CD8-positive, alpha-beta memory T cell (primary cell): ENCODE measurements around the gene SPI1. TPM values are rescaled to one million over a fixed set of nuclear protein-coding genes. Genes with fewer than 3 reads are reported as not detected.

Source experiments
- CTCF ChIA-PET: fragments of 350-600 bp; sonication (Branson Sonifier 250); formaldehyde crosslinking; loops from one replicate; lab custom pipeline; 2021; ENCODE audit warnings: antibody characterized with exemption; lab: Charles Lee
- POLR2A ChIA-PET: fragments of 350-600 bp; sonication (Branson Sonifier 250); formaldehyde crosslinking; loops from one replicate; lab custom pipeline; 2021; ENCODE audit warnings: antibody characterized with exemption; lab: Charles Lee
- DNase-seq, 5 donors: peaks; one replicate each; pipeline versions ENCODE4 v3.0.0 to v3.0.0-alpha.2; 2020 to 2022; ENCODE audit warnings: mixed read lengths in 1 of 5
- H3K27ac ChIP-seq: one replicate; pipeline ENCODE4 v1.7.0; 2013; ENCODE audit warnings: low read depth, mild to moderate bottlenecking, low read length, moderate library complexity
- H3K27me3 ChIP-seq: 2 replicates; pipeline ENCODE4 v1.7.0; 2013; ENCODE audit warnings: low read length, mild to moderate bottlenecking; ENCODE audit not compliant: insufficient read depth, poor library complexity, severe bottlenecking
- H3K36me3 ChIP-seq: 2 replicates; pipeline ENCODE4 v1.7.0; 2013; ENCODE audit warnings: mild to moderate bottlenecking, low read length, moderate library complexity; ENCODE audit not compliant: insufficient read depth
- H3K4me1 ChIP-seq: 2 replicates; pipeline ENCODE4 v1.7.0; 2013; ENCODE audit warnings: mild to moderate bottlenecking, low read length, moderate library complexity; ENCODE audit not compliant: insufficient read depth
- H3K4me3 ChIP-seq: 2 replicates; pipeline ENCODE4 v1.7.0; 2013; ENCODE audit warnings: mild to moderate bottlenecking, low read length
- H3K9me3 ChIP-seq: 2 replicates; pipeline ENCODE4 v1.7.0; 2013; ENCODE audit warnings: mild to moderate bottlenecking, low read length
- H3K27ac Mint-ChIP-seq, 8 donors: one replicate each; pipeline ENCODE4 v1.8.0; 2020 to 2021; ENCODE audit warnings: mixed read lengths in 8 of 8, mild to moderate bottlenecking in 6 of 8, inconsistent platforms in 3 of 8, moderate library complexity in 3 of 8
- H3K27me3 Mint-ChIP-seq, 2 donors: one replicate each; pipeline ENCODE4 v1.8.0; 2020 to 2021; ENCODE audit warnings: mixed read lengths in 2 of 2, mild to moderate bottlenecking in 1 of 2, moderate library complexity in 1 of 2
- H3K36me3 Mint-ChIP-seq, 3 donors: one replicate each; pipeline ENCODE4 v1.8.0; 2020 to 2021; ENCODE audit warnings: mixed read lengths in 3 of 3, inconsistent platforms in 1 of 3, mild to moderate bottlenecking in 1 of 3
- H3K4me1 Mint-ChIP-seq, 3 donors: one replicate each; pipeline ENCODE4 v1.8.0; 2020 to 2021; ENCODE audit warnings: mixed read lengths in 3 of 3, inconsistent platforms in 1 of 3, mild to moderate bottlenecking in 1 of 3
- H3K4me3 Mint-ChIP-seq, 7 donors: one replicate each; pipeline ENCODE4 v1.8.0; 2020 to 2021; ENCODE audit warnings: mixed read lengths in 7 of 7, mild to moderate bottlenecking in 6 of 7, moderate library complexity in 4 of 7, inconsistent platforms in 2 of 7
- H3K9me3 Mint-ChIP-seq, 5 donors: one replicate each; pipeline ENCODE4 v1.8.0; 2020 to 2022; ENCODE audit warnings: mixed read lengths in 5 of 5, mild to moderate bottlenecking in 3 of 5, moderate library complexity in 2 of 5, inconsistent platforms in 1 of 5
- polyA plus RNA-seq: library from polyadenylated mRNA; unstranded; fragments of 300-500 nt; fragmentation: Illumina TruSeq; gene quantifications from one replicate; pipeline ENCODE4 v1.2.3, GENCODE V29; 2021
- total RNA-seq, 2 experiments: library from RNA; stranded (reverse); gene quantifications; one replicate each; pipeline ENCODE4 v1.2.3, GENCODE V29; 2021

Gene SPI1
- total and polyA plus RNA-seq, 3 experiments from 2014 or later: 1.8 to 2.0 TPM; not detected in 1

DNA sequence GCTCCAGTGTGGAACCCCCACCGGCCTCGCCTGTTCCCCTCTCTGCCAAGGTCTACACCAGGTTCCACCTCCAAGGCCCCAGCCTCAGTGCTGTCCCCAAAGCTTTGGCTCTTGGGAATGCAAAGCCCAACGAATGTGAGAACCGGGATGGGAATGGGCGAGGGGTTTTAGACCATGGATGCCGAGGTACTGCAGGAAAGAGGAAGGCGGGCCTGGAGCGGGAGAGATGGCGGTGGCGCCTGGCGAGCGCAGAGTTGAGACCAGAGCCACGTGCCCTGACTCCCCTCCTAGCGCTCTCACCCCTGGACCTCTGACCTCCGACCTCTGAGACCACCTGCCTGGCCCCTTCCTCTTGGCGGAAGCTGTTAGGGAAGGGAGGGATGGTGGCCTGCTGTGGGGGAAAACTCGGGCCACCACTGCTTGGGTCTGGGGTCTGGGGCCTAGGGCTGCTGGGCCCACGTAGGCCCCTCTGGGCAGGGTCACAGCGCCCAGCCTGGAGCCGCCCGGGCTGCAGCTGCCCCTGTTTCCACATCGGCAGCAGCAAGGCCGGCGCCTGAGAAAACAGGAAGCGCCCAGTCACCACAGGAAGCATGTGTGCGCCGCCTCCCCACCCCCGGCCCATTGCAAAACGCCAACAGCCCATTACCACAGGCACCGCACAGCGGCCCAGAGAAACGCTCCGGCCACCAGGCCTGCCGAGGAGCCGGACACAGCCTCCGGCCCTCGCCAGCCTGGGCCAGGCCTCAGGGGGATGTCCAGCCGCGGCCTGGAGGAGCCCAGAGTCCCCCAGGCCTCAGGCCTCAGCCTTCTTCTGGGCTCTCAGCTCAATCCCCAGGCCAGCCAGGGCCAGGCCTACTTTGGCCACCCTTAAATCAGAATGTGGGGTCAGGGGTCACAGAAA, 16.2 kb upstream of the SPI1 start:
- Histone ChIP-seq H3K9me3 (no peaks in the 10 kb centered on the region), H3K27ac (peak overlapping the region; percentile 79), H3K27me3 (no peaks in the 10 kb centered on the region), H3K4me1 (peaks cover 42% of the 10 kb centered on the region), H3K4me3 (peak overlapping the region; percentile 68), H3K36me3 (no peaks in the 10 kb centered on the region)
- Mint-ChIP-seq H3K9me3 (no peaks in the 10 kb centered on the region), H3K36me3 (no peaks in the 10 kb centered on the region), H3K4me3 (peak overlapping the region; percentile 48 to 74 (median 68)), H3K27ac (peak overlapping the region; percentile 77 to 93 (median 85)), H3K4me1 (peaks cover 40 to 75% (median 55%) of the 10 kb centered on the region in 3 donors), H3K27me3 (no peaks in the 10 kb centered on the region)
- peak; percentile 31 to 73 (median 40) for DNase-seq
- ChIA-PET CTCF (interaction anchor here (1.3 to 10.0 kb wide), 3 partner anchors 14 to 22 kb away, joined by 3 to 106 read pairs (median 7); partner anchors contain the start of gene SLC39A13), POLR2A (interaction anchor here (0.8 kb wide), 1 partner anchor 21 kb away, joined by 3 read pairs; no protein-coding TSS in a partner anchor)

DNA sequence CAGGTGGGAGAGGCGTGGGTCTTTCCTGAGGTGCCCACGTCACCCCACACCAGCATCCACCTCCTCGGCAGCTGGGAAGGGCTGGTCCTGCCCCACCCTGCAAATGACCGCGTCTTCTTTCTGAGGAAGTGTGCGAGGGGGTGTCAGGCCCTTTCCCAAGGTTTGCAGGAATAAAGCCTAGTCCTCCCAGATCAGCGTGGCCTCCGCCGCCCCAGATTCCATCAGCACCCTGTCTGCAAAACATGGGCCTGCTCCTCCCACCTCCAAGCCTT, 15.6 kb upstream of the SPI1 start:
- no peaks in the 10 kb centered on the region for H3K27me3 ChIP-seq
- Mint-ChIP-seq H3K4me3 (peak overlapping the region in 4 of 7 donors; percentile 66 to 70 (median 68)), H3K9me3 (no peaks in the 10 kb centered on the region), H3K27me3 (no peaks in the 10 kb centered on the region), H3K36me3 (no peaks in the 10 kb centered on the region), H3K4me1 (peaks cover 43 to 77% (median 57%) of the 10 kb centered on the region in 3 donors), H3K27ac (peak overlapping the region; percentile 38 to 93 (median 85))
- H3K27ac ChIP-seq: peak overlapping the region; percentile 79
- CTCF ChIA-PET: interaction anchor here (1.1 to 10.0 kb wide), 3 partner anchors 15 to 21 kb away, joined by 4 to 106 read pairs (median 7); partner anchors contain the start of gene SLC39A13
- POLR2A ChIA-PET: interaction anchor here (0.8 kb wide), 1 partner anchor 20 kb away, joined by 3 read pairs; no protein-coding TSS in a partner anchor
- peaks cover 45% of the 10 kb centered on the region for H3K4me1 ChIP-seq
- H3K9me3 ChIP-seq: no peaks in the 10 kb centered on the region
- peak overlapping the region; percentile 68 for H3K4me3 ChIP-seq
- H3K36me3 ChIP-seq: no peaks in the 10 kb centered on the region
- no peak for DNase-seq

DNA sequence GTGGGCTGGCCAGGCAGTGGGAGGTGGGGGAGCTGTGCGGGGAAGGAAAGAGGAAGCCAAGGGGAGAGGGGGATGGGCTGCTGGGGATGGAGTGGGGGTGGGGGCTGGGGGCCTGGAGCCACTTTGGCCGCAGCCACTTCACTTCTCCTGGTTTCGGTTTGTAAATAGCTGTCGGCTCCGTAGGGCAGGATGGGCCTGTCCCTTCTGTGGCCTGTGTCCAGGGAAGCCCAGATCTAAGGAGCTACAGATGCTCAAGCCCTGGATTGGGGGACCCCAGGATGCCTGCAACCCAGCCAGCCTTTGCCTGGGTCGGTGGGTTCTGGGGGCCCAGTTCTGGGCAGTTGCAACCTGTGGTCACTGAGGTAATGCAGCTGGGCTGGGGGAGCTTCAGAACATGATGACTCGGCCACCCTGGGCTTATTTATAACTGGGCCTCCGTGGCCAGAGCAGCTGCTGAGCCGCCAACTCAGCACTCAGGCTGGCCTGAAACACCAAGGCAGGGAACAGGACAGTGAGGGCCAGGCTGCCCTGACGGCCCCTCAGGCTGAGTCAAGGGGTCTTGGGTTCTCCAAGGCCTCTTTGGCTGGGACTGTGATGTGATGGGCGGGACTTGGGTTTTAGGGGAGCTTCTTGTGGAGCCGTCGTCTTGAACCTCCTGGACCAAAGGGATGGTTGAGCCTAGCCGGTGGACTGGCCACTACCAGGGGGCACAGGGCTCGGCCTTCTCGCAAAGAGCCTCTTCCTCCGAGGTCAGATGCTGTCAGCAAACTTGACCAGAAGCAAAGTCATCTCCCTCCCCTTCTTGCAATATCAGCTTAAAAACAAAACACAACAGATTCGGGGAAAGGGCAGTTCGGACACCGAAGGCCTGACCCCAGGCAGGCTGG, 15.1 kb upstream of the SPI1 start:
- Mint-ChIP-seq H3K27me3 (no peaks in the 10 kb centered on the region), H3K4me3 (peak overlapping the region in 5 of 7 donors; percentile 27 to 70 (median 67)), H3K27ac (peak overlapping the region in 7 of 8 donors; percentile 29 to 93 (median 80)), H3K9me3 (no peaks in the 10 kb centered on the region), H3K4me1 (peaks cover 44 to 80% (median 63%) of the 10 kb centered on the region in 3 donors), H3K36me3 (no peaks in the 10 kb centered on the region)
- Histone ChIP-seq H3K27ac (peak overlapping the region; percentile 79), H3K36me3 (no peaks in the 10 kb centered on the region), H3K4me1 (peaks cover 47% of the 10 kb centered on the region), H3K27me3 (no peaks in the 10 kb centered on the region), H3K9me3 (no peaks in the 10 kb centered on the region), H3K4me3 (peak overlapping the region; percentile 68)
- CTCF ChIA-PET: interaction anchor here (1.1 to 10.0 kb wide), 4 partner anchors 15 to 20 kb away, joined by 4 to 106 read pairs (median 9); partner anchors contain the start of gene SLC39A13
- no peak for DNase-seq
- POLR2A ChIA-PET: no interaction called here

DNA sequence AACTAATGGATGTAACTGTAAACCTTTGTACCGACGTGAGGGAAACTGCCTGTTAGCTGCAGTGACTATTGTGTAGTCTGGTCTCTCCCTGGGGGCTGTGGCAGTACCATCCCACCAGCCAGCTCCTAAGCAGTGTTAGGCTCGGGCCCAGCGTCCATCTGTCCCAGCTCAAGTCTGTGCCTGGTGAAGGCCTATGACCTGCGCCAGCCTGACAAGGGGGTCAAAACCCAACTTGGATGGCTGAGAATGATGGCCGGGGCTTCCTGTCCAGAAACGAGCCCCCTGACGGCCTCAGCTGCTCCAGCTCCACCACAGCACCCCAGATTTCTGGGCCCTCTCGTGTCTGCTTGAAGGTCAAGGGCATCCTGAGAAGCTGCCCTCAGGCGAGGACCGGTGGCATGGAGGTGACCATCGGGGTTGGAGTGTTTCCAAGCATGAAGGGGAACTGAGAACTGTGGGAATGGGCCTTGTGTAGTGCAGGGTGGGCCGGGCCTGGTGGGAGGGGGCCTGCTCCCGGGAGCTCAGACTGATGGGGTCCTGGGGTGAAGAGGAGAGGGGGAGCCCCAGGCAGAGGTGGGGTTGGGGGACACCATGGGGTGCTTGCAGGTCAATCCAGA, 14.3 kb upstream of the SPI1 start:
- H3K27ac Mint-ChIP-seq: peak overlapping the region in 3 of 8 donors; percentile 10 to 43 (median 17)

DNA sequence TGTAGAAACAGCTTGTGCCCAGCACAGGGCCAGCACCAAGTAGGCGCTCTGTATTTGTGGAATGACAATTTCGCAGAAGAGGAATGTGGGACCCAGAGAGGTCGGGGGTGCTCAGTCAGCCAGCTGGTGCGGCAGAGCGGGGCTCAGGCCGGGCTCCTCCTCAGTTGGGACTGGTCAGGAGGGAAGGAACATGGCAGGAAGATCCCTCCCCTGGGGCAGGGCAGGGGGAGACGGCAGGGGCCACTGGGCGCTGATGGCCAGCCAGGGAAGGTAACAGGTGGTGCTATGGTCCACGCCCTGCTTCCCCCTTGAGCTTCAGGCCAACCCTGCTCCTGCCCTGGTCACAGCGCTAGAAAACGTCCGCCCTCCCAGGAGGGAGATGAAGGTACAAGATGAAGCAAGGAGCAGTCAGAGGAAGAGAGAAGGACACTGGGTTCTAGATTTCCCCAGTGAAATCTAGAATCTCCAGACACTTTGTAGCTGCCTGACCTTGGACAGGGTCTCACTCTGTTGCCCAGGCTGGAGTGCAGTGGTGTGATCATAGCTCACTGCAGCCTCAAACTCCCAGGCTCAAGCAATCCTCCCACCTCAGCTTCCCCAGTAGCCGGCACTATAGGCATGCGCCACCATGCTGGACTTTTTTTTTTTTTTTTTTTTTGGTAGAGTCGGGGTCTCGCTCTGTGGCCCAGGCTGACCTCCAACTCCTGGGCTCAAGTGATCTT, 13.5 kb upstream of the SPI1 start:
- Mint-ChIP-seq H3K4me1 (peaks cover 44 to 77% (median 64%) of the 10 kb centered on the region in 3 donors), H3K36me3 (no peaks in the 10 kb centered on the region), H3K27ac (peak overlapping the region in 3 of 8 donors; percentile 61 to 85 (median 68)), H3K4me3 (peak overlapping the region in 1 of 7 donors; percentile 25), H3K9me3 (no peaks in the 10 kb centered on the region), H3K27me3 (no peaks in the 10 kb centered on the region)
- POLR2A ChIA-PET: no interaction called here
- Histone ChIP-seq H3K4me1 (peaks cover 47% of the 10 kb centered on the region), H3K4me3 (no peak overlapping the region), H3K36me3 (no peaks in the 10 kb centered on the region), H3K27ac (no peak overlapping the region), H3K9me3 (no peaks in the 10 kb centered on the region), H3K27me3 (no peaks in the 10 kb centered on the region)
- no peak for DNase-seq
- CTCF ChIA-PET: interaction anchor here (0.8 to 10.0 kb wide), 6 partner anchors 8 to 62 kb away, joined by 3 to 106 read pairs (median 8); partner anchors contain the start of gene SLC39A13

More for the DNA sequence above, 14.3 kb upstream of the SPI1 start:
- Mint-ChIP-seq H3K36me3 (no peaks in the 10 kb centered on the region), H3K4me3 (peak overlapping the region in 1 of 7 donors; percentile 85), H3K27me3 (no peaks in the 10 kb centered on the region), H3K4me1 (peaks cover 46 to 81% (median 64%) of the 10 kb centered on the region in 3 donors), H3K9me3 (no peaks in the 10 kb centered on the region)
- peaks cover 47% of the 10 kb centered on the region for H3K4me1 ChIP-seq
- no peak for DNase-seq
- POLR2A ChIA-PET: no interaction called here
- H3K27ac ChIP-seq: peak overlapping the region; percentile 79
- H3K9me3 ChIP-seq: no peaks in the 10 kb centered on the region
- H3K36me3 ChIP-seq: no peaks in the 10 kb centered on the region
- no peaks in the 10 kb centered on the region for H3K27me3 ChIP-seq
- CTCF ChIA-PET: interaction anchor here (0.8 to 10.0 kb wide), 6 partner anchors 8 to 61 kb away, joined by 3 to 106 read pairs (median 6); partner anchors contain the start of gene SLC39A13
- no peak overlapping the region for H3K4me3 ChIP-seq

DNA sequence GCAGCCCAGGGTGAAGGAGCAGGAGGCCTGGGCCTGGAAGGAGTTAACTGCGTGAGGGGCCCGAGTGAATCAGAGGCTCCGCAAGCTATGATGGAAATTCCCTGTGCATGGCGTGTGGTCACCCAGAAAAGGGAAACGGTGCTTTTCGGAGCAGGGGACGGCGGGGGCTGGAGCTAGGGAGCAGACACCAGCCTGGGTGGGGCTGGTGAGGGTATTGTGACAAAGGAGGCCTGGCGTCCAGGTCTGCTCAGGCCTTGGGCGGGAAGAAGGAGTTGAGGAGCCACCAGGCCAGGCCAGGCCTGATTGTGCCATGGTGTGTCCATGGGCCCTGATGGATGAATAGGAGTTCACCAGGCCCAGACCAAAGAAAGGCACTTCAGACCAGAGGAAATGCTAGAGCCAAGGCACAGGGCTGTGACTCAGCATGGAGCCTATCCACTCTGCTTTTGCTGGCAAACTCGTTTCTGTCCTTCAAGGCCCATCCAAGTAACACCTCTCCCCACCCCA, 12.8 kb upstream of the SPI1 start:
- no peak for DNase-seq
- H3K36me3 ChIP-seq: no peaks in the 10 kb centered on the region
- H3K4me3 Mint-ChIP-seq: peak overlapping the region in 1 of 7 donors; percentile 68
- CTCF ChIA-PET: interaction anchor here (1.2 to 10.0 kb wide), 3 partner anchors 18 to 21 kb away, joined by 4 to 106 read pairs (median 10); no protein-coding TSS in a partner anchor
- peak overlapping the region in 5 of 8 donors; percentile 47 to 84 (median 70) for H3K27ac Mint-ChIP-seq
- POLR2A ChIA-PET: no interaction called here
- H3K4me3 ChIP-seq: no peak overlapping the region
- H3K4me1 Mint-ChIP-seq: peaks cover 44 to 76% (median 63%) of the 10 kb centered on the region in 3 donors
- H3K27ac ChIP-seq: no peak overlapping the region
- no peaks in the 10 kb centered on the region for H3K27me3 ChIP-seq
- H3K27me3 Mint-ChIP-seq: no peaks in the 10 kb centered on the region
- no peaks in the 10 kb centered on the region for H3K9me3 ChIP-seq
- no peaks in the 10 kb centered on the region for H3K36me3 Mint-ChIP-seq
- H3K4me1 ChIP-seq: peaks cover 47% of the 10 kb centered on the region
- no peaks in the 10 kb centered on the region for H3K9me3 Mint-ChIP-seq
